HepG2 (cell line): ENCODE results near the gene HIC1.

Experiments used
- BRF2 ChIP-seq: sonication (generic); formaldehyde crosslinking; IDR thresholded peaks from 2 replicates; pipeline ENCODE4 v1.8.1; 2022; ENCODE audit warnings: mild to moderate bottlenecking, missing genetic modification reagents
- E2F5 ChIP-seq: sonication (generic); formaldehyde crosslinking; conservative IDR thresholded peaks from 2 replicates; pipeline ENCODE4 v1.4.0; 2020; ENCODE audit warnings: missing genetic modification reagents
- EZH2 ChIP-seq: conservative IDR thresholded peaks from 2 replicates; pipeline ENCODE4 v1.6.1; 2012; ENCODE audit warnings: mild to moderate bottlenecking, low read depth, low read length, moderate library complexity
- HNF1A ChIP-seq, 2 experiments: sonication (generic) in 1 of 2; formaldehyde crosslinking in 1 of 2; IDR thresholded peaks; 2 replicates each; pipeline versions ENCODE4 v1.4.0 to v1.6.1; 2016 to 2020; ENCODE audit warnings: borderline replicate concordance in 1 of 2, low read depth in 1 of 2, mild to moderate bottlenecking in 1 of 2, missing genetic modification reagents in 1 of 2
- JUNB ChIP-seq: sonication (generic); formaldehyde crosslinking; IDR thresholded peaks from 2 replicates; pipeline ENCODE4 v1.8.0; 2022; ENCODE audit warnings: missing genetic modification reagents, mild to moderate bottlenecking, borderline replicate concordance
- KMT2B ChIP-seq: IDR thresholded peaks from 2 replicates; pipeline ENCODE4 v1.6.1; 2016; ENCODE audit warnings: missing genetic modification reagents, missing compliant biosample characterization
- TCF12 ChIP-seq, 2 experiments: fragments of 450-650 bp in 1 of 2; sonication (generic) in 1 of 2; formaldehyde crosslinking in 1 of 2; IDR thresholded peaks; 2 replicates each; pipeline versions ENCODE4 v1.6.1 to v1.8.0; 2017 to 2022; ENCODE audit warnings: antibody characterized with exemption in 1 of 2, mild to moderate bottlenecking in 1 of 2, missing genetic modification reagents in 1 of 2, moderate library complexity in 1 of 2
- ZEB1 ChIP-seq: IDR thresholded peaks from 2 replicates; pipeline ENCODE4 v1.6.1; 2012; ENCODE audit warnings: mild to moderate bottlenecking, low read depth, inconsistent platforms; ENCODE audit not compliant: insufficient replicate concordance
- ZNF232 ChIP-seq: sonication (generic); formaldehyde crosslinking; IDR thresholded peaks from 2 replicates; pipeline ENCODE4 v1.4.0; 2020; ENCODE audit warnings: missing genetic modification reagents, borderline replicate concordance
- ZNF274 ChIP-seq: sonication (generic); formaldehyde crosslinking; IDR thresholded peaks from 2 replicates; pipeline ENCODE4 v1.5.1; 2020; ENCODE audit warnings: mild to moderate bottlenecking, missing genetic modification reagents
- ZNF557 ChIP-seq: sonication (generic); formaldehyde crosslinking; IDR thresholded peaks from 2 replicates; pipeline ENCODE4 v1.4.0; 2020; ENCODE audit warnings: missing genetic modification reagents
- ZXDC ChIP-seq: sonication (generic); formaldehyde crosslinking; IDR thresholded peaks from 2 replicates; pipeline ENCODE4 v1.5.0; 2020; ENCODE audit warnings: mild to moderate bottlenecking, missing genetic modification reagents
- TF ChIP-seq, protein P1 (sequence below): sonication (generic); formaldehyde crosslinking; IDR thresholded peaks from 2 replicates; pipeline ENCODE4 v1.5.0; 2020; ENCODE audit warnings: mild to moderate bottlenecking, missing genetic modification reagents, moderate library complexity

DNA sequence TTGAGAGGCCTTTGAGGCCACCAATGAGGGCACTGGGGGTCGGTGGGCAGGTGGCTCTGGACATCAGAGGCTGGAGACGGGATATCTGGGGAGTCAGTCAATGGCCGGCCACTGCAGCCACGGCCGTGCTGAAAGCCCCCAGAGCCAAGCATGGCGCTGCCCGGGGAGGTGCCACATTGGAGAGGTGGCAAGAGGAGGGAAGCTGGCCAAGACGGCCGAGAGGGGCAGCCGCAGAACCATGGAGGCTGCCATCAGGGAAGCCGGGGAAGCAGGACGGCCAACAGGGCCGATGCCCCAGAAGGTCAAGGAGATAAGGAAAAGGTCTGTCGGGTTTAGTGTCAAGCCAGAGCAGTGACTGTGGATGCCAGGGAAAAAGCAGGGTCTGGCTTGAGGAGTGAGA lies 39.6 kb upstream of the HIC1 start:
- no peak for TF ChIP-seq KMT2B (CRISPR knock-in tag)
- TF ChIP-seq, protein P1, sequence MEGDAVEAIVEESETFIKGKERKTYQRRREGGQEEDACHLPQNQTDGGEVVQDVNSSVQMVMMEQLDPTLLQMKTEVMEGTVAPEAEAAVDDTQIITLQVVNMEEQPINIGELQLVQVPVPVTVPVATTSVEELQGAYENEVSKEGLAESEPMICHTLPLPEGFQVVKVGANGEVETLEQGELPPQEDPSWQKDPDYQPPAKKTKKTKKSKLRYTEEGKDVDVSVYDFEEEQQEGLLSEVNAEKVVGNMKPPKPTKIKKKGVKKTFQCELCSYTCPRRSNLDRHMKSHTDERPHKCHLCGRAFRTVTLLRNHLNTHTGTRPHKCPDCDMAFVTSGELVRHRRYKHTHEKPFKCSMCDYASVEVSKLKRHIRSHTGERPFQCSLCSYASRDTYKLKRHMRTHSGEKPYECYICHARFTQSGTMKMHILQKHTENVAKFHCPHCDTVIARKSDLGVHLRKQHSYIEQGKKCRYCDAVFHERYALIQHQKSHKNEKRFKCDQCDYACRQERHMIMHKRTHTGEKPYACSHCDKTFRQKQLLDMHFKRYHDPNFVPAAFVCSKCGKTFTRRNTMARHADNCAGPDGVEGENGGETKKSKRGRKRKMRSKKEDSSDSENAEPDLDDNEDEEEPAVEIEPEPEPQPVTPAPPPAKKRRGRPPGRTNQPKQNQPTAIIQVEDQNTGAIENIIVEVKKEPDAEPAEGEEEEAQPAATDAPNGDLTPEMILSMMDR (CRISPR knock-in tag), result no peak
- TF ChIP-seq ZNF274, result no peak
- TF ChIP-seq HNF1A (IDR thresholded peaks at IDR 0.05; ENCODE audit: low read depth), result no peak
- TF ChIP-seq HNF1A (CRISPR knock-in tag; IDR thresholded peaks at IDR 0.05; ENCODE audit: borderline replicate concordance), result no peak
- no peak for TF ChIP-seq E2F5 (CRISPR knock-in tag)
- no peak for TF ChIP-seq EZH2
- TF ChIP-seq ZEB1, result no peak
- TF ChIP-seq TCF12 (IDR thresholded peaks at IDR 0.05), result no peak
- TF ChIP-seq TCF12 (CRISPR knock-in tag; IDR thresholded peaks at IDR 0.05), result no peak
- no peak for TF ChIP-seq JUNB (CRISPR knock-in tag)
- TF ChIP-seq ZXDC (CRISPR knock-in tag), result no peak
- no peak for TF ChIP-seq ZNF232 (CRISPR knock-in tag)
- TF ChIP-seq BRF2 (CRISPR knock-in tag), result no peak
- TF ChIP-seq ZNF557, result no peak
